GM06990 (cell line): Measurements from ENCODE around the gene PPP1CC.

ENCODE experiments used
- DNase-seq: peaks from one replicate; pipeline ENCODE4 v3.0.0-alpha.2; 2011; ENCODE audit not compliant: insufficient read length; ENCODE audit errors: extremely low read depth
- H3K27me3 ChIP-seq: replicated peaks from 2 replicates; pipeline ENCODE4 v1.6.0; 2011; ENCODE audit warnings: low read length; ENCODE audit not compliant: control insufficient read depth, insufficient read depth
- H3K36me3 ChIP-seq: 2 replicates; pipeline ENCODE4 v1.5.1; 2011; ENCODE audit warnings: low read length; ENCODE audit not compliant: control insufficient read depth, insufficient read depth
- H3K4me3 ChIP-seq: replicated peaks from 2 replicates; pipeline ENCODE4 v1.5.1; 2011; ENCODE audit warnings: low read depth, mild to moderate bottlenecking, control low read depth, low read length
- TF ChIP-seq, protein P1 (sequence below): IDR thresholded peaks from 2 replicates; pipeline ENCODE4 v1.5.1; 2011; ENCODE audit warnings: low read length, control low read depth, mild to moderate bottlenecking, inconsistent platforms; ENCODE audit not compliant: insufficient read depth, poor library complexity, severe bottlenecking

The PPP1CC gene

GRCh38 chr12:110704231-110704630 lies 38.5 kb downstream of the PPP1CC start:
- Histone ChIP-seq H3K27me3 (no peaks in the 10 kb centered on the region), H3K36me3 (no peaks in the 10 kb centered on the region), H3K4me3 (no peak overlapping the region)
- DNase-seq: no peak
- TF ChIP-seq, protein P1, sequence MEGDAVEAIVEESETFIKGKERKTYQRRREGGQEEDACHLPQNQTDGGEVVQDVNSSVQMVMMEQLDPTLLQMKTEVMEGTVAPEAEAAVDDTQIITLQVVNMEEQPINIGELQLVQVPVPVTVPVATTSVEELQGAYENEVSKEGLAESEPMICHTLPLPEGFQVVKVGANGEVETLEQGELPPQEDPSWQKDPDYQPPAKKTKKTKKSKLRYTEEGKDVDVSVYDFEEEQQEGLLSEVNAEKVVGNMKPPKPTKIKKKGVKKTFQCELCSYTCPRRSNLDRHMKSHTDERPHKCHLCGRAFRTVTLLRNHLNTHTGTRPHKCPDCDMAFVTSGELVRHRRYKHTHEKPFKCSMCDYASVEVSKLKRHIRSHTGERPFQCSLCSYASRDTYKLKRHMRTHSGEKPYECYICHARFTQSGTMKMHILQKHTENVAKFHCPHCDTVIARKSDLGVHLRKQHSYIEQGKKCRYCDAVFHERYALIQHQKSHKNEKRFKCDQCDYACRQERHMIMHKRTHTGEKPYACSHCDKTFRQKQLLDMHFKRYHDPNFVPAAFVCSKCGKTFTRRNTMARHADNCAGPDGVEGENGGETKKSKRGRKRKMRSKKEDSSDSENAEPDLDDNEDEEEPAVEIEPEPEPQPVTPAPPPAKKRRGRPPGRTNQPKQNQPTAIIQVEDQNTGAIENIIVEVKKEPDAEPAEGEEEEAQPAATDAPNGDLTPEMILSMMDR: no peak

DNA sequence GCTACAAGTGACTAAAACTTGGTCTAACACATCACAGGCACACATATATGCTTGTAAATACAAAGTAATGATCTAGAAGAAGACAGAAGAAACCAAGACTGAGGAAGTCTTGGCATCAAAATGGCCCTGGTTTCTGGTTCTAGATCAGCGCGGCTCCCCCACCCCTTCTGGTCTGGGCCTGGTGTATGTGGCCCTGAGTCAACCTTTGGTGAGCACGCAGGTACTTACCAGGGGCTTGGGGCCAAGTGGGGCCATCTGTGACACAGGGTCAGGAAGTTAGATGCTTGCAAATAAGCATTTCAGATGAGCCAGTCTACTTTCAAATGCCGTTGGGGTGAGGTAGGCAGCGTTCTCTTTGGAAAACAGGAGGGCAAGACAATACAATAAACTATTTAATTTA lies 40.6 kb downstream of the PPP1CC start:
- no peak overlapping the region for H3K4me3 ChIP-seq
- DNase-seq: no peak
- H3K27me3 ChIP-seq: no peaks in the 10 kb centered on the region
- TF ChIP-seq, protein P1: no peak
- no peaks in the 10 kb centered on the region for H3K36me3 ChIP-seq

DNA sequence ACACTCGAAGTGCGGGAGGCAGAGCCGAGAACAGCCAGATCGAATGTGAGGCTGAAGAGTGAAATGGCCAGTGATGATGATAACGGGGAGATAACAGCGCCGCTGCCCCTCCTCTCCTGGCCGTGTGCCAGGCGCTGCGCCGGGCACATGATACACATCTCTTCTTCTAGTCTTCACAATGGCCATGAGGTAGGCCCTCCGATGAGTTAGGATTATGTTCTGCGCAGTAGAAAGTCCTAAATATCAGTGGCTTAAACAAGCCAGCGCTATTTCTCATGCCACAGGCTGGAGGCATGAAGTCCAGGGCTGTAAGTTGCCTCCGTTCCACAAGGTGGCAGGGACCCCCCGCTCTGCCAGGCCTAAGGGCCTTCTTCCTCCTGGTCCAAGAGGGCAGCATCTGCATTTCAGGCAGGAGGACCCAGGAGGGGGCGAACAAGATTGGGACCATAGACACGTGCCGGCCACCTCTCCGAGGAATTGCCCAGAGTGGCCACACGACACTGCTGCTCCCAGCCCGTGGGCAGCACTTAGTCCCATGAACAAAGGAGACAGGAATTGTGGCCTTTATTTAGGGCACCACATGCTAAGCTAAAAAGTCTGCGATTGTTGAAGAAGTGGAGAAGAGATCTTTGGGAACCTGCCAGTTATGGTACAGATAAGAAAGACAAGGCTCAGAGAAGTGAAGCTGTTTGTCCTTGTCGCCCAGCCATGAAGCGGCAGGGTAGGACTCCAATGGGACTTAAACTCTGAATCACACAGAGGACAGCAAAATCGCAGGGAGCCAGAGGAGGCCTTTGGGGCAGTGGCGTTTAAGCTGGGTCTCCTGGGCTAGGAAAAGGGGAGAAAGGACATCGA lies 42.9 kb downstream of the PPP1CC start:
- no peak overlapping the region for H3K4me3 ChIP-seq
- DNase-seq: no peak
- TF ChIP-seq, protein P1: no peak
- H3K27me3 ChIP-seq: no peaks in the 10 kb centered on the region
- no peaks in the 10 kb centered on the region for H3K36me3 ChIP-seq

GRCh38 chr12:110698171-110698902 lies 44.4 kb downstream of the PPP1CC start:
- peak; percentile 77 for DNase-seq
- no peaks in the 10 kb centered on the region for H3K27me3 ChIP-seq
- TF ChIP-seq, protein P1: peak; percentile 83
- H3K4me3 ChIP-seq: no peak overlapping the region
- no peaks in the 10 kb centered on the region for H3K36me3 ChIP-seq

DNA sequence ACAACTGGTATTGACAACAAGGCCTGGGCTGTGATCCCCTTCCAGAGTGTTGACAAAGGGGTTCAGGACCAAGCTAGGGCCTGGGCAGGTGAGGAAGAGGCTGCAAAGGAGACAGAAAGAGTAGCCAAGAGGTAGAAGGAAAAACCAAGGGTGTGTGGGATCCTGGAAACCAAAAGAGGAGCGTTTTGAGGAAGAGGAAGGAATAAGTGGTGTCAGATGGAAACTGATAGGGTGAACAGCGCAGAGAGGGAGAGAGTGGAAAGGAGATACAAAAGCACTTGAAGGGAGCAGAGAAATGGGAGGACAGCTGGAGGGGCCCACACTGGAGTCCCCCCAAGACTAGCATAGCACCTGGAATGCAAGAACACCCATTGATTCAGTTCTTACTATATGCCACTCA lies 45.5 kb downstream of the PPP1CC start:
- H3K4me3 ChIP-seq: no peak overlapping the region
- no peak for DNase-seq
- TF ChIP-seq, protein P1: no peak

More for the DNA sequence above, 45.5 kb downstream of the PPP1CC start:
- Histone ChIP-seq H3K27me3 (no peaks in the 10 kb centered on the region), H3K36me3 (no peaks in the 10 kb centered on the region)
